GM18858 (cell line): ENCODE measurements around the gene HBS1L.

Experiments
- ATAC-seq: cut with Tn5 transposase; IDR thresholded peaks from one replicate; pipeline ENCODE4 v1.9.1; 2021; ENCODE audit not compliant: unreplicated experiment

Gene HBS1L

GRCh38 chr6:135038335-135038734, 16.3 kb downstream of the HBS1L start:
- ATAC-seq: no peak

- ATAC-seq: no peak
Measured at GRCh38 chr6:135037541-135037940, 17.1 kb downstream of the HBS1L start.

GRCh38 chr6:135036731-135037420, 17.7 kb downstream of the HBS1L start:
- no peak for ATAC-seq

- ATAC-seq: no peak
Measured at GRCh38 chr6:135033238-135033637, 21.4 kb downstream of the HBS1L start.

- no peak for ATAC-seq
Measured at GRCh38 chr6:135030532-135031178, 24.0 kb downstream of the HBS1L start.

- peak; percentile 93 for ATAC-seq
Measured at GRCh38 chr6:135030056-135030473, 24.6 kb downstream of the HBS1L start.

GRCh38 chr6:135025775-135026174, 28.8 kb downstream of the HBS1L start:
- no peak for ATAC-seq

- no peak for ATAC-seq
Measured at GRCh38 chr6:135025175-135025574, 29.4 kb downstream of the HBS1L start.

- ATAC-seq: no peak
Measured at GRCh38 chr6:135022050-135022697, 32.4 kb downstream of the HBS1L start.

GRCh38 chr6:135021310-135022049, 33.1 kb downstream of the HBS1L start:
- no peak for ATAC-seq

- no peak for ATAC-seq
Measured at GRCh38 chr6:135018941-135019340, 35.7 kb downstream of the HBS1L start.

GRCh38 chr6:135018052-135018451, 36.6 kb downstream of the HBS1L start:
- no peak for ATAC-seq

GRCh38 chr6:135014353-135014832, 40.2 kb downstream of the HBS1L start:
- ATAC-seq: peak; percentile 92

GRCh38 chr6:135013211-135013610, 41.4 kb downstream of the HBS1L start:
- no peak for ATAC-seq

- ATAC-seq: no peak
Measured at GRCh38 chr6:135012764-135013163, 41.9 kb downstream of the HBS1L start.

GRCh38 chr6:135012349-135012748, 42.3 kb downstream of the HBS1L start:
- no peak for ATAC-seq

- no peak for ATAC-seq
Measured at GRCh38 chr6:135008941-135009290, 45.7 kb downstream of the HBS1L start.

GRCh38 chr6:135008072-135008940, 46.3 kb downstream of the HBS1L start:
- peak; percentile 89 for ATAC-seq

- ATAC-seq: no peak
Measured at GRCh38 chr6:135006386-135006914, 48.2 kb downstream of the HBS1L start.

GRCh38 chr6:135004399-135004798, 50.2 kb downstream of the HBS1L start:
- ATAC-seq: no peak
